Measurements from ENCODE around the gene PRKX.
"Not testable (repeated sequence)": the region's sequence is repeated elsewhere in the genome, so short reads cannot be mapped to it uniquely, and the experiment has no call there.

- not testable (repeated sequence) for TF ChIP-seq BHLHE40 (IDR thresholded peaks at IDR 0.05; ENCODE audit: borderline replicate concordance); SUZ12 (IDR thresholded peaks at IDR 0.05); FOXM1 (IDR thresholded peaks at IDR 0.05; ENCODE audit: borderline replicate concordance); SP1 (IDR thresholded peaks at IDR 0.05); FOXA1 (IDR thresholded peaks at IDR 0.05); PKNOX1 (IDR thresholded peaks at IDR 0.05); LEF1 (IDR thresholded peaks at IDR 0.05; ENCODE audit: borderline replicate concordance); FOXK2 (IDR thresholded peaks at IDR 0.05); CTBP1 (IDR thresholded peaks at IDR 0.05; ENCODE audit: borderline replicate concordance); NFRKB (IDR thresholded peaks at IDR 0.05); HDGF (IDR thresholded peaks at IDR 0.05; ENCODE audit: borderline replicate concordance); ELF4 (IDR thresholded peaks at IDR 0.05)
Observed at GRCh38 chrX:3611744-3612143, 101.7 kb downstream of the PRKX start.

Measured in HEK293T (cell line).